Fibroblast of lung (primary cell): ENCODE measurements around the gene C1GALT1. TPM values are rescaled to one million over a fixed set of nuclear protein-coding genes. Genes with fewer than 3 reads are reported as not detected.

Experiments used
- DNase-seq, 2 donors: peaks; one replicate each; pipeline versions ENCODE4 v3.0.0 to v3.0.0-alpha.2; 2010; ENCODE audit warnings: low read depth in 2 of 2
- H2AFZ ChIP-seq: 2 replicates; pipeline ENCODE4 v1.5.1; 2012; ENCODE audit warnings: low read length, control low read depth, inconsistent platforms
- H3K27ac ChIP-seq: 2 replicates; pipeline ENCODE4 v1.5.1; 2011; ENCODE audit warnings: low read length, control low read depth; ENCODE audit not compliant: insufficient read depth
- H3K27me3 ChIP-seq: 2 replicates; pipeline ENCODE4 v1.5.1; 2011; ENCODE audit warnings: mild to moderate bottlenecking, low read length; ENCODE audit not compliant: control insufficient read depth, insufficient read depth
- H3K36me3 ChIP-seq: 2 replicates; pipeline ENCODE4 v1.5.1; 2011; ENCODE audit warnings: low read length; ENCODE audit not compliant: control insufficient read depth, insufficient read depth
- H3K4me1 ChIP-seq: 2 replicates; pipeline ENCODE4 v1.5.1; 2011; ENCODE audit warnings: low read length; ENCODE audit not compliant: control insufficient read depth, insufficient read depth; ENCODE audit errors: extremely low read depth
- H3K4me2 ChIP-seq: 2 replicates; pipeline ENCODE4 v1.5.1; 2011; ENCODE audit warnings: low read length, control low read depth; ENCODE audit not compliant: insufficient read depth; ENCODE audit errors: extremely low read depth
- H3K4me3 ChIP-seq, 4 experiments: fragments of 200-600 bp in 1 of 4; sonication (generic) in 1 of 4; replicated peaks in 1 of 4; 2 replicates each; pipeline ENCODE4 v1.5.1; 2011 to 2016; ENCODE audit warnings: low read length in 4 of 4, low read depth in 3 of 4, mild to moderate bottlenecking in 3 of 4, control low read depth in 2 of 4, inconsistent platforms in 1 of 4, mixed read lengths in 1 of 4; ENCODE audit not compliant: insufficient read depth in 1 of 4; ENCODE audit errors: control extremely low read depth in 1 of 4
- H3K79me2 ChIP-seq: 2 replicates; pipeline ENCODE4 v1.5.1; 2012; ENCODE audit warnings: mild to moderate bottlenecking, low read length, inconsistent platforms; ENCODE audit not compliant: control insufficient read depth, insufficient read depth
- H3K9ac ChIP-seq: 2 replicates; pipeline ENCODE4 v1.5.1; 2011; ENCODE audit warnings: mild to moderate bottlenecking, low read length, control low read depth; ENCODE audit not compliant: insufficient read depth
- H3K9me3 ChIP-seq: 2 replicates; pipeline ENCODE4 v1.5.1; 2012; ENCODE audit warnings: low read depth, low read length; ENCODE audit not compliant: control insufficient read depth, insufficient read depth
- H4K20me1 ChIP-seq: 2 replicates; pipeline ENCODE4 v1.5.1; 2011; ENCODE audit warnings: low read length; ENCODE audit not compliant: control insufficient read depth, insufficient read depth; ENCODE audit errors: extremely low read depth
- CTCF ChIP-seq, 2 donors: IDR thresholded peaks in 1 of 2; conservative IDR thresholded peaks in 1 of 2; 1 replicate in 1 of 2; 2 replicates in 1 of 2; pipeline ENCODE4 v1.5.1; 2011 to 2012; ENCODE audit warnings: low read length in 2 of 2, control low read depth in 1 of 2, inconsistent platforms in 1 of 2, low read depth in 1 of 2, mild to moderate bottlenecking in 1 of 2
- EZH2 ChIP-seq: IDR thresholded peaks from 2 replicates; pipeline ENCODE4 v1.5.1; 2012; ENCODE audit warnings: low read length, control low read depth, mild to moderate bottlenecking; ENCODE audit errors: missing control alignments
- polyA plus RNA-seq, 2 donors: library from polyadenylated mRNA; depleted of rRNA in 1 of 2; stranded (reverse) in 1 of 2; unstranded in 1 of 2; fragments of >200 nt; gene quantifications; 2 replicates each; pipeline ENCODE4 v1.2.1, GENCODE V29; 2011 to 2012; ENCODE audit warnings: missing spikeins in 1 of 2
- total RNA-seq: library from RNA; depleted of rRNA; stranded (reverse); fragments of >200 nt; gene quantifications from 2 replicates; pipeline ENCODE4 v1.2.1, GENCODE V29; 2014

Gene C1GALT1
- total and polyA plus RNA-seq, 2 donors (not counting 1 experiment from before 2014, with no cell fraction given) = 17.0 to 26.3 TPM

- H3K9me3 ChIP-seq = no peaks in the 10 kb centered on the region
- no peak overlapping the region for H3K27ac ChIP-seq
- no peaks in the 10 kb centered on the region for H3K4me1 ChIP-seq
- H2AFZ ChIP-seq = no peak overlapping the region
- H3K4me3 ChIP-seq = no peak overlapping the region
- H4K20me1 ChIP-seq = no peaks in the 10 kb centered on the region
- no peaks in the 10 kb centered on the region for H3K27me3 ChIP-seq
- H3K9ac ChIP-seq = no peak overlapping the region
- no peak overlapping the region for H3K4me2 ChIP-seq
- H3K36me3 ChIP-seq = no peaks in the 10 kb centered on the region
- TF ChIP-seq EZH2 = no peak
- no peak for TF ChIP-seq CTCF (conservative IDR thresholded peaks at IDR 0.05 in 1 of 2, IDR thresholded peaks at IDR 0.05 in 1 of 2; ENCODE audit: low read depth in 1 of 2, low read length in 2 of 2)
- no peak for DNase-seq
- H3K79me2 ChIP-seq = no peaks in the 10 kb centered on the region
These were observed 88.9 kb downstream of the C1GALT1 start for GRCh38 chr7:7271094-7271874.

- H3K36me3 ChIP-seq = no peaks in the 10 kb centered on the region
- no peaks in the 10 kb centered on the region for H3K27me3 ChIP-seq
- H3K4me3 ChIP-seq = no peak overlapping the region
- no peak overlapping the region for H3K4me2 ChIP-seq
- H2AFZ ChIP-seq = no peak overlapping the region
- H3K9me3 ChIP-seq = no peaks in the 10 kb centered on the region
- H3K4me1 ChIP-seq = no peaks in the 10 kb centered on the region
- no peaks in the 10 kb centered on the region for H4K20me1 ChIP-seq
- H3K9ac ChIP-seq = no peak overlapping the region
- H3K27ac ChIP-seq = no peak overlapping the region
- DNase-seq = peak in 1 of 2 donors; percentile 66
- no peaks in the 10 kb centered on the region for H3K79me2 ChIP-seq
- no peak for TF ChIP-seq CTCF (conservative IDR thresholded peaks at IDR 0.05 in 1 of 2, IDR thresholded peaks at IDR 0.05 in 1 of 2; ENCODE audit: low read depth in 1 of 2, low read length in 2 of 2)
- TF ChIP-seq EZH2 = no peak
These were observed 90.0 kb downstream of the C1GALT1 start for GRCh38 chr7:7272294-7272693.

GRCh38 chr7:7274782-7275181 lies 92.4 kb downstream of the C1GALT1 start:
- H3K9me3 ChIP-seq = no peaks in the 10 kb centered on the region
- DNase-seq = peak; percentile 7 to 52
- H3K27me3 ChIP-seq = no peaks in the 10 kb centered on the region
- H3K79me2 ChIP-seq = no peaks in the 10 kb centered on the region
- no peak overlapping the region for H3K9ac ChIP-seq
- no peaks in the 10 kb centered on the region for H4K20me1 ChIP-seq
- no peaks in the 10 kb centered on the region for H3K36me3 ChIP-seq
- H3K4me2 ChIP-seq = no peak overlapping the region
- TF ChIP-seq CTCF (conservative IDR thresholded peaks at IDR 0.05 in 1 of 2, IDR thresholded peaks at IDR 0.05 in 1 of 2; ENCODE audit: low read depth in 1 of 2, low read length in 2 of 2) = no peak
- TF ChIP-seq EZH2 = no peak
- no peak overlapping the region for H3K27ac ChIP-seq
- no peak overlapping the region for H2AFZ ChIP-seq
- no peak overlapping the region for H3K4me3 ChIP-seq
- H3K4me1 ChIP-seq = no peaks in the 10 kb centered on the region
